ENCODE measurements around the gene GNS.
"Not testable (repeated sequence)": the region's sequence is repeated elsewhere in the genome, so short reads cannot be mapped to it uniquely, and the experiment has no call there.

The GNS gene

DNA sequence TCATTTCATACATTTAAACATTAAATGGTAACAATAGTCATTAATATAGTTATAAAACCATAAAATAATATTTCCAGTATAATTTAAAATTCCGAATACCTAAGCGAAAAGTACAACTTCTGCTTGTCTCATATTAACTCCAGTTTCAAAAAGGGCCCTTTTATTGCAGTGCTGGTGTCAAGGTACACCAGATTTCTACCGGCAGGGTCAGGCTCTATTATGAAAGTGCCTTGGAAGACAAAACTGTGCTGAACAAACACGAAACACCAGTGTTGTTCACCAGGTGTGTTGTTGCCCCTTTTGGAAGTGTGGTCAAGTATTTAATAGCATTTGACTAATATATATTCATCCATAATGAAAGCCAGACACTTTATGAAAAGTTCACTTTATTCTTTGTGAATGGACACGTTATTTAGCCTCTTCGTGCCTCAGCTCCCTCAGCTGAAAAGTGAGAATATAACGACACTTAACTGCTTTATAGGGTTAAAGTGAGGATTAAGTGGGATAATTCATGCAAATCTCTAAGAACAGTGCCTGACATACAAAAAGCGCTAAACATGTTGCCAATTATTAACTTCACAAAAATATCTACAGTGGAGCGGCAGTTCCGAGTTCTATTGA lies 20.3 kb upstream of the GNS start:
- no peak for DNase-seq

DNA sequence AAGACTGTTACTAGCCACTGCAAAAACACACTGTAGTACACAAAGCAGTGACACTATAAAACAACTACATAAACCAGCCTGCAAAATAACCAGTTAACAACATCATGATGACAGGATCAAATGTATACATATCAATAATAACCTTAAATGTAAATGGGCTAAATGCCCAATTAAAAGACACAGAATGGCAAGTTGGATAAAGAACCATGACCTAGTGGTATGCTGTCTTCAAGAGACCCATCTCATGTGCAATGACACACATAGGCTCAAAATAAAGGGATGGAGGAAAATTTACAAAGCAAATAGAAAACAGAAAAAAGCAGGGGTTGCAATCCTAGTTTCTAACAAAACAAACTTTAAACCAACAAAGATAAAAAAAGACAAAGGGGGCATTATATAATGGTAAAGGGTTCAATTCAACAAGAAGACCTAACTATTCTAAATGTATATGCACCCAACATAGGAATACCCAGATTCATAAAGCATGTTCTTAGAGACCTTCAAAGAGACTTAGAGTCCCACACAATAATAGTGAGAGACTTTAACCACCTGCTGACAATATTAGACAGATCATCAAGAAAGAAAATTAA lies 16.0 kb upstream of the GNS start:
- DNase-seq: not testable (repeated sequence)

DNA sequence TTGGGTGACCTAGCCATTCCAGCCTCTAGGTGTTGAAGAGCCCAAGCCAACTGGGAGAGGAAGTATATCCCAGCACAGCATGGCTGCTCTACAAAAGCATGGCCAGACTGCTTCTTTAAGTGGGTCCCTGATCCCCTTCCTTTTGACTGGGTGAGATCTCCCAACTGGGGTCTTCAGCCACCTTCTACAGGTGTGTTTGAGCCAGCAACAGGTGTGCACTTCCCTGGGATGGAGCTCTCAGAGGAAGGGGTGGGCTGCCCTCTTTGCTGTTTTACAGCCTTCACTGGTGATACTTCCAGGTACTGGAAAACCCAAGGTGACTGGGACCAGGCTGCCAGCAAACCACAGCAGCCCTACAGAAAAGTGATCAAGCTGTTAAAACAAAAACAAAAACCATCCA lies 14.2 kb upstream of the GNS start:
- no peak for DNase-seq

- DNase-seq: no peak
Measured at GRCh38 chr12:64767495-64767894, 8.3 kb upstream of the GNS start.

GRCh38 chr12:64760808-64761573 lies 1.8 kb upstream of the GNS start:
- DNase-seq: no peak

DNA sequence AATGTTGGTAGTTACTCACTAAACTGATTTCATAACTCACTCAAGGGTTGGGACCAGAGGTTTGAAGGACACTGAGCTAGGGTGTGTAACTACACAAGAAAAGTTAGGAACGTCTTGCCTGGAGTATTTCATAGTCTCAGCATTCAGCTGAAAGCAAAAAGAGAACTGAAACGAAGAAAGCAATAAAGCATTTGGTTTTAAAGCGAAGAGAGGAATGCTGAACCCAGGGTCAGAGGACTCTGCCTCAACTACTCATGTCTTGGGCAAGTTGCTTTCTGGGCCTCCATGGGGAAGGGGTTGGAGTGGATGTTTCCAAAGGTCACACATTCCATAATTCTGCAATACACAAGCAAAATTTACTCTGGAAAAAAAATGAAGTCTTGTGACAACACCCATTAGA lies 1.4 kb downstream of the GNS start:
- no peak for DNase-seq

DNA sequence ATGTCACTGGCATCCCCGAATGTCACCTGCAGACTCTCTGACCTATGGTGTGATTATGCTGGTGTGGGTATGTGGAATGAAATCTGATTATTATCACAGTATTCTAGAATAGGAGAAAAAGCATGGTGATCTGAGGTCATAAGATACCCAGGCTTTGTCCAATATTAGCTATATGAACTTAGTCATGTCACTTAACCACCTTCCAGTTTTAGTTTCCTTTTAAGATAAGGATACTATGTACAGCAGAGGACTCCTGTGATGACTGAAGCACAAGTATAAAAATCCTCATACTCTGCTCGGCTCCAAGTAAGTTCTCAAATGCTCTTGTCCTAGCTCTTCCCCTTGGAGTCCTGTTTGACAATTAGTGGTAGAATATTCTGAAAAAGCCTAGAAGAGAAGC lies 2.8 kb downstream of the GNS start:
- no peak for DNase-seq

GRCh38 chr12:64753427-64753826 lies 5.8 kb downstream of the GNS start:
- DNase-seq: no peak

DNA sequence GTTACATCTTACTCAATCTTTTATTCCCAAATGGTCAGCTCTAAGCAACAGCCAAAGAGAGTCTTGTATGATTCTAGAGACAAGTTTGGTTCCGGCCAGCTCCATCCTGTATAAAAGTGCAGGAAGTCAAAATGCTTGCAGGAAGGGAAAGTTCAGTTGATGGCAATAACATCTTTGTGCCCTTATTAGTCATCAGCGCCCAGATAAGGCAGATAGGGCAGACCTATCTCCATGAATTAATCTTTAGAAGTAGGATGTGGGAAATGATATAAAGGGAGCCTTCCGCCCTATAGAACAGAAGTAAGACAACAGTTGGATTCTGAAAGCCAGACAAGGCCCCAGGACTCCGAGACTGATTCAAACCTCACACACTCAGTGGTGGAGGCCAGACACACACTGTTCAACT lies 6.4 kb downstream of the GNS start:
- DNase-seq: no peak

- DNase-seq: no peak
Measured at GRCh38 chr12:64752032-64752431, 7.2 kb downstream of the GNS start.

DNA sequence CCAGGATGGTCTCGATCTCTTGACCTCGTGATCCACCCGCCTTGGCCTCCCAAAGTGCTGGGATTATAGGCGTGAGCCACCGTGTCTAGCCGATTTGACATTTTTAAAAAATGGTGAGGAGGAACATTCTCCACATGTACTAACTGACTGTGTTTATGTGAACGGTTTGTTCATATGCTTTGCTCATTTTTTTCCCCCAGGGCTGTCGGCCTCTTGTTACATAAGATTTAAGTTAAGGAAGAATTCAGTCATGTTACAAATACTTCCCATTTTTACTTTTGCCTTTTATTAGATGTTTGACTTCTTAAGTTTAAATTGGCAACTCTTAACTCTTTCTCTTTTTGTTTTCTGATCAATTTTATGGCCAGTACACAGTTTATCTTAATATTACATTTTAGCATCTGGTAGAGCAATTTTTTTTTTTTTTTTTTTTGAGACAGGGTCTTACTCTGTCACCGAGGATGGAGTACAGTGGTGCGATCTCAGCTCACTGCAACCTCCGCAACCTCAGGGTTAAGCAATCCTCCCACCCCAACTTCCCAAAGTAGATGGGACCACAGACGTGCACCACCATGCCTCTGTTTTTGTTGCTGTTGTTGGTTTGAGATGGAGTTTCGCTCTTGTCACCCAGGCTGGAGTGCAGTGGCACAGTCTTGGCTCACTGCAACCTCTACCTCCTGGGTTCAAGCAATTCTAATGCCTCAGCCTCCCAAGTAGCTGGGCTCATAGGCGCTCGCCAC lies 9.6 kb downstream of the GNS start:
- no peak for DNase-seq

DNA sequence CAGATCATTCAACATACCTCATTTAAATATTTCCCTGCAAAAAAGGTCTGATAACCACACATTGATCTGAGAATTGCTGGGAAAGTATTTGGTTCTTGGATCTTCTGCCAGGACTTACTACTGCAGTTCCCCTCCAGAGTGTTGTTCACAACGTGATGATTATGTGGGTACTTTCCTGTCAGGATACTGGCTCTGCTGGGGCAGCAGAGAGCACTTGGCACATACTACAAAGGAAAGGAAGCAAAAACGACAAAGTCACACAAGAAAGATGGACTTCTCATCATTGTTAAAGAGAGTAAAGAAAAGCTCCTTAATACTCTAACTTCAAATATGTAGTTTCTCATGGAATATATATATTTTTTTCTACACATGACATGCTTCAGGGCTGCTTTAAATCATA lies 11.5 kb downstream of the GNS start:
- DNase-seq: no peak

GRCh38 chr12:64746663-64747062 lies 12.5 kb downstream of the GNS start:
- DNase-seq: peak; percentile 48

DNA sequence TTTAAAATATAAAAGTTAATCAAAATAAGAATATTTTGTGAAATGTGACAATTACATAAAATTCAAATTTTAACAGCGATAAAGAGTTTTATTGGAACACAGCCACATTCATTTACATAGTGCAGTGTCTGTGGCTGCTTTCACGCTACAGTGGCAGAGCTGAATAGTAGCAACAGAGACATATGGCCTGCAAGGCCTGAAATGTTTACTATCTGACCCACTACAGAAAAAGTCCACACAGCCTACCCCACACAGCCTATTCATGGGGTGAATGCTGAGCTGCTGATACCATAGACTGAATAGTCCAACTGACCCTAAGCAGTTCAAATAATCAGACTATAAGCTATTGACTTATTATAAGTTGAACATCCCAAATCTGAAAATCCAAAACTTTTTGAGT lies 13.2 kb downstream of the GNS start:
- no peak for DNase-seq

- DNase-seq: no peak
Measured at GRCh38 chr12:64745259-64745807, 13.9 kb downstream of the GNS start.

- DNase-seq: peak; percentile 13
Measured at GRCh38 chr12:64744422-64745258, 14.6 kb downstream of the GNS start.

- DNase-seq: no peak
Measured at GRCh38 chr12:64743206-64743605, 16.0 kb downstream of the GNS start.

GRCh38 chr12:64742416-64742815 lies 16.8 kb downstream of the GNS start:
- DNase-seq: no peak

DNA sequence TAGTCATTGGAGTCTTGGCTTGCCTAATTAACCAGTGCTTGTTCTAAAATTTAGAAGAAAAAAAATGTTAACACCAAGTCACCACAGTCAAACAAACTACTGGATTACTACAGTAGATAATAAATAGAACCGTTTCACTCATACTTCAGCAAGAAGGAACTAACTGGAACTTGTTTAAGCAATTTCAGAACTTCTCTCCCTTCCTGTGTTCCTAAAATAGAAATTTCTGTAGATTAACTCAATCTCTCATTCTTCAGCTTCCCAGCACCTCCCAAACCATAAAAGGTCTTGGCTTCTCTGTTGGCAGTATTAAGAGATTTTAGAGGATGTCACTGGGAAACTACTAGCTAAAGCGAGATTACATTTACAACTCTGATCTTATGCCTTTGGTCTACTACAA lies 18.6 kb downstream of the GNS start:
- no peak for DNase-seq

DNA sequence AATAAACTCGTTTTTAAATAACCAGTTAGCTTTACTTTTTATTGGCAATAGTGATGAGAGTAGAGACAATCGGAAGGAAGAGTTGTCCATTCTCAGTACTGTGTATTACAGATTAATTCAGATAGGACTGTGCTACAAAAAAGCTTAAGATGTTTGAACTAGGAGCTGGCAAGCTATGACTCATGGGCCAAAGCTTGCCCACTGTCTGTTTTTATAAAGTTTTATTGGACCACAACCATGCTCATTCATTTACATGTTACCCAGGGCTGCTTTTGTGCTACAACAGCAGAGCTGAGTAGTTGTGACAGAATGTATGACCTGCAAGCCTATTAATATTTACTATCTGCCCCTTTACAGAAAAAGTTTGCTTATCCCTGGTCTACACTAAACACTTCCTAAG lies 19.4 kb downstream of the GNS start:
- no peak for DNase-seq

- DNase-seq: no peak
Measured at GRCh38 chr12:64737539-64737938, 21.7 kb downstream of the GNS start.

- no peak for DNase-seq
Measured at GRCh38 chr12:64736771-64737170, 22.4 kb downstream of the GNS start.

- DNase-seq: no peak
Measured at GRCh38 chr12:64735442-64735841, 23.8 kb downstream of the GNS start.
